K562 (cell line): Measurements from ENCODE around the gene CARD10. TPM values are rescaled to one million over a fixed set of nuclear protein-coding genes. Genes with fewer than 3 reads are reported as not detected.

Source experiments
- ESRRB ChIP-seq: fragments of 250-450 bp; sonication (Bioruptor Pico); IDR thresholded peaks from 2 replicates; pipeline ENCODE4 v1.5.0; 2020; ENCODE audit warnings: mild to moderate bottlenecking, moderate library complexity, borderline replicate concordance
- GABPB1 ChIP-seq: sonication (generic); formaldehyde crosslinking; IDR thresholded peaks from 2 replicates; pipeline ENCODE4 v1.8.0; 2022; ENCODE audit warnings: mild to moderate bottlenecking, missing genetic modification reagents
- MXI1 ChIP-seq: IDR thresholded peaks from 2 replicates; pipeline ENCODE4 v1.6.1; 2011; ENCODE audit warnings: low read depth, mild to moderate bottlenecking, improper control_type of control experiment, low read length
- RBM34 ChIP-seq: fragments of 200-400 bp; formaldehyde crosslinking; IDR thresholded peaks from 2 replicates; pipeline ENCODE4 v1.6.1; 2018; ENCODE audit warnings: low read length, borderline replicate concordance; ENCODE audit not compliant: insufficient read depth
- SREBF2 ChIP-seq: sonication (generic); formaldehyde crosslinking; IDR thresholded peaks from 2 replicates; pipeline ENCODE4 v1.4.0; 2020; ENCODE audit warnings: mild to moderate bottlenecking, missing genetic modification reagents
- polyA plus RNA-seq, 8 experiments: library from polyadenylated mRNA; depleted of rRNA in 4 of 8; stranded (reverse) in 5 of 8; unstranded in 3 of 8; fragments of >200 nt; fragmentation: Nextera tagmentation in 2 of 8; fragmentation: Illumina TruSeq in 1 of 8; extraction: Ambion mirVana in 2 of 8; extraction: Trizol in 1 of 8; gene quantifications; 2 replicates each; pipeline versions ENCODE4 v1.2.1 to v1.2.3, GENCODE V29; 2011 to 2014; ENCODE audit warnings: inconsistent platforms in 1 of 8, missing spikeins in 1 of 8
- total RNA-seq, 7 experiments: library from RNA; depleted of rRNA in 6 of 7; stranded (reverse); fragments of >200 nt in 6 of 7; fragmentation: Illumina TruSeq in 2 of 7; extraction: Trizol in 2 of 7; gene quantifications; 2 replicates each; pipeline versions ENCODE4 v1.2.1 to v1.2.3, GENCODE V29; 2011 to 2021; ENCODE audit warnings: low replicate concordance in 1 of 7
- TF ChIP-seq, protein P1 (sequence below): fragments of 250-450 bp; sonication (Bioruptor Pico); IDR thresholded peaks from 2 replicates; pipeline ENCODE4 v1.5.0; 2021; ENCODE audit warnings: mild to moderate bottlenecking, moderate library complexity
- TF ChIP-seq, protein P2 (sequence below): fragments of 450-650 bp; IDR thresholded peaks from 2 replicates; pipeline ENCODE4 v1.6.1; 2016; ENCODE audit warnings: mild to moderate bottlenecking

Gene CARD10
- total and polyA plus RNA-seq, 9 of the 15 experiments (the other 6 are each of a cell fraction or from before 2014, with no cell fraction given): 0.13 to 5.8 (median 1.6) TPM

DNA sequence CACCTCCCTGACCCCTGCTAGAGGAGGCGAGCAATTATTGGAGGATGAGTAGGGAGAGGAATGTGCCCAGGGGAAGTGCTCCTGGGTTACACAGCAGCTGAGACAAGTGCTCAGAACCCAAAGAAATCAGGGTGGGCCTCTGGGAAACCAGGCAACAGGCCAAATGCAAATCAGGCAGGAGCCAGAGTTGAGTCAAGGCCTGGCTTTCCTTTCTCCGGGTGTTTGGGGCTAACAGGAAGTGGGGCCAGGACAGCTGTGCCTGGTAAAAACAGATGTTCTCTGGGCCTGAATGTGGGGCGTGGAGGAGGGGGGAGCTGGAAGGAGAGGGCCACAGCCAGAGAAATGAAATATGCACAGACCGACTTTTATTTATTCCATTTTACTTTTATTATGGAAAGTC, 55.0 kb downstream of the CARD10 start (continued):
- TF ChIP-seq GABPB1 (CRISPR knock-in tag): no peak
- no peak for TF ChIP-seq MXI1
- TF ChIP-seq, protein P1, sequence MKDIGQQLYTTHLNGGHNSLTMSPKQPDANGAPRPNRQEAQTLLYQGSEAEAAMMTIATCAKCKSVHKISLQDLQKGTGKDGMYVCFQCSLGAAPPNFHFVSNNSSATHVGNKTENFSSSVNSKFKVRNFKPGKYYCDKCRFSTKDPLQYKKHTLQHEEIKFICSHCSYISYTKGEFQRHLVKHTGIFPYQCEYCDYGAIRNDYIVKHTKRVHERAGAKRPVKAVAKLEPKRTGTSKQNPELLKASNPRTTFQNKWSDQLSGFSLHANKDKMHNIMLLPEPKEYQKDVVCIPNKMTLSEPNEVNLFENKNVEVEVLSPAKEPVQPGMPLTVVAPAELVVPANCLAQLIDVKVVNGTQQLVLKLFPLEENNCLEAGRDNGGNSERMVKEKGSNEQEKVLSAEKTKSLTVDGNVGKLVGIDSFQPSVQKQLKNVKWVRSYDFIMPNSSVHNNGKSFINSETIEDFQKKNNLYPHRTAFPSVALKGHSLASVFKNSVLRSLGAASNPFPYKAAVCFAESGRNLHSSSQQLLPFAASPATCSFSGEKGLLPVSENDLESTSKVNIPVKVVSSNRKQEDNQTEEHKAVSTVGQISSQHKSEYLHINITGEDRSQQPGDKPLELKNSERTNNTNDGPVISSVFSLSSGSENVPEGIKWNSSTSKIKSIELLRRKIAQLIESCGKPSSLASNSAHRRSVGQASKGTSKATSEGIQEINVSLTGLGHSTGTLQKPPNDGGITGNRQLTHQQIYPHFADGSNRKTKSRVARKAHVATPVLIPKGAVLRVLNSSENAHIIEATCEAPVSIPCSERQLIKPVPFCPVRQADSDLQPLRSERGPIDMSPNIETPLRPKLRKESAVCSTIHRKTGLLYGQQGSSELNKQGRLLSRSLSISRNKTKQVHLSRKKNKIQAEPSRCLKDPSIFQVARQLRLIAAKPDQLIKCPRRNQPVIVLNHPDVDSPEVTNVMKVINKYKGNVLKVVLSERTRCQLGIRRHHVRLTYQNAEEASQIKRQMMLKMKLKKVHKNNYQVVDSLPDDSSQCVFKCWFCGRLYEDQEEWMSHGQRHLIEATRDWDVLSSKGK (CRISPR knock-in tag): no peak
- no peak for TF ChIP-seq RBM34
- TF ChIP-seq, protein P2, sequence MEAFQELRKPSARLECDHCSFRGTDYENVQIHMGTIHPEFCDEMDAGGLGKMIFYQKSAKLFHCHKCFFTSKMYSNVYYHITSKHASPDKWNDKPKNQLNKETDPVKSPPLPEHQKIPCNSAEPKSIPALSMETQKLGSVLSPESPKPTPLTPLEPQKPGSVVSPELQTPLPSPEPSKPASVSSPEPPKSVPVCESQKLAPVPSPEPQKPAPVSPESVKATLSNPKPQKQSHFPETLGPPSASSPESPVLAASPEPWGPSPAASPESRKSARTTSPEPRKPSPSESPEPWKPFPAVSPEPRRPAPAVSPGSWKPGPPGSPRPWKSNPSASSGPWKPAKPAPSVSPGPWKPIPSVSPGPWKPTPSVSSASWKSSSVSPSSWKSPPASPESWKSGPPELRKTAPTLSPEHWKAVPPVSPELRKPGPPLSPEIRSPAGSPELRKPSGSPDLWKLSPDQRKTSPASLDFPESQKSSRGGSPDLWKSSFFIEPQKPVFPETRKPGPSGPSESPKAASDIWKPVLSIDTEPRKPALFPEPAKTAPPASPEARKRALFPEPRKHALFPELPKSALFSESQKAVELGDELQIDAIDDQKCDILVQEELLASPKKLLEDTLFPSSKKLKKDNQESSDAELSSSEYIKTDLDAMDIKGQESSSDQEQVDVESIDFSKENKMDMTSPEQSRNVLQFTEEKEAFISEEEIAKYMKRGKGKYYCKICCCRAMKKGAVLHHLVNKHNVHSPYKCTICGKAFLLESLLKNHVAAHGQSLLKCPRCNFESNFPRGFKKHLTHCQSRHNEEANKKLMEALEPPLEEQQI: no peak
- no peak for TF ChIP-seq SREBF2
- no peak for TF ChIP-seq ESRRB (CRISPR knock-in tag)
- TF ChIP-seq, all 486 proteins: peak for 0
